Nephron (organoid): Measurements from ENCODE around the gene AK9.

Experiments
- H3K27ac Mint-ChIP-seq, 3 experiments: 2 replicates each; pipeline ENCODE4 v1.8.0; 2020; ENCODE audit warnings: mixed read lengths in 3 of 3, mild to moderate bottlenecking in 2 of 3, moderate library complexity in 1 of 3
- H3K27me3 Mint-ChIP-seq: 2 replicates; pipeline ENCODE4 v1.8.0; 2021; ENCODE audit warnings: low read depth, mild to moderate bottlenecking, moderate library complexity, mixed read lengths
- H3K36me3 Mint-ChIP-seq: 2 replicates; pipeline ENCODE4 v1.8.0; 2020; ENCODE audit warnings: low read depth, mixed read lengths
- H3K4me1 Mint-ChIP-seq: 2 replicates; pipeline ENCODE4 v1.8.0; 2020; ENCODE audit warnings: mixed read lengths
- H3K4me3 Mint-ChIP-seq, 3 experiments: 2 replicates each; pipeline ENCODE4 v1.8.0; 2020; ENCODE audit warnings: mild to moderate bottlenecking in 3 of 3, mixed read lengths in 3 of 3, moderate library complexity in 2 of 3
- H3K9me3 Mint-ChIP-seq: 2 replicates; pipeline ENCODE4 v1.8.0; 2020; ENCODE audit warnings: mixed read lengths
- TF ChIP-seq, protein P1 (sequence below), 3 experiments: fragments of 200-600 bp; sonication (generic); IDR thresholded peaks; one replicate each; pipeline ENCODE4 v1.5.0; 2021; ENCODE audit warnings: antibody characterized with exemption in 3 of 3; ENCODE audit not compliant: unreplicated experiment in 3 of 3

The AK9 gene

DNA sequence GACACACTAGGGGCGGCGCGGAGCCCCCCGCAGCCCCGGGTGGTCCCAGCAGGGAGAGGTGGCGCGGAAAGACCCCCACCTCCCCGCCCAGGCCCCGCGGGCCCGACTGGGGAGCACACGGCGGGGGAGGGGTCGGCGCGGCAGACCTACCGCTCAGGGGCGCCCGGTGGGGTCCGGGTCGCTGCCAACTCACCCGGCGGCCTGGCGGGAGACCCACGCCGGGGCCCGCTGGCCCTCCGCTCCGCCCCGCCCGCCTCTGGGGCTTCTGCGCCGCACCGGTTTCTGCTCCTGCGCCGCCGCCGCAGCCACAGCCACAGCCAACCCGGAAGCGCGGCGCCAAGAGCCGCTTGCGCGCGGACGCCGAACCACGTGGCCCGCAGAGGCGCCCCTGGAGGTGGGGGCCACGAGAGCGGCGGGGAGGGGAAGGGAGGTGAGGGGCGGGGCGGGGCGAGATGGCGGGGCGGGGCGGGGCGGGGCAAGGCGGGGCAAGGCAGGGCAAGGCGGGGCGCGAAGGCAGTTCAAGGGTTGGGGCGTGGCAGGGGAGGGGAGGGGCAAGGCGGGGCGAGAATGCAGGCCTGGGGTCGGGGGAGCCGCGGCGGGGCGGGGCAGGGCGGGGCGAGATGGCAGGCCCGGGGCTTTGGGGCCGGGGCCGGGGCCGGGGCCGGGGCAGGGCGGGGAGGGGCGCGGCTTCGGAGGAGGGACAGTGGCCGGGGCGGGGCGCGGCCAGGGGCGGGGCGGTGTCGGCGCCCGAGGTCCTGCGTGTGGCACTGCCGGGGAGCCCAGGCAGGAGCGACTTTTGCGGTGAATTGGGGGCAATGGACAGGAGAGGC lies 207.9 kb downstream of the AK9 start, which contains the start of gene ZBTB24:
Gene ZBTB24 (minus strand): TSS at position 315 of the 830 bp plus-strand sequence. CDS start 1,193 bp downstream, outside the sequence.
- peaks cover 30% of the 10 kb centered on the region for H3K36me3 Mint-ChIP-seq
- peaks cover 54% of the 10 kb centered on the region for H3K4me1 Mint-ChIP-seq
- H3K9me3 Mint-ChIP-seq = no peaks in the 10 kb centered on the region
- peak within 1 kb of the TSS; percentile 91 to 96 (median 96) for H3K4me3 Mint-ChIP-seq
- TF ChIP-seq, protein P1, sequence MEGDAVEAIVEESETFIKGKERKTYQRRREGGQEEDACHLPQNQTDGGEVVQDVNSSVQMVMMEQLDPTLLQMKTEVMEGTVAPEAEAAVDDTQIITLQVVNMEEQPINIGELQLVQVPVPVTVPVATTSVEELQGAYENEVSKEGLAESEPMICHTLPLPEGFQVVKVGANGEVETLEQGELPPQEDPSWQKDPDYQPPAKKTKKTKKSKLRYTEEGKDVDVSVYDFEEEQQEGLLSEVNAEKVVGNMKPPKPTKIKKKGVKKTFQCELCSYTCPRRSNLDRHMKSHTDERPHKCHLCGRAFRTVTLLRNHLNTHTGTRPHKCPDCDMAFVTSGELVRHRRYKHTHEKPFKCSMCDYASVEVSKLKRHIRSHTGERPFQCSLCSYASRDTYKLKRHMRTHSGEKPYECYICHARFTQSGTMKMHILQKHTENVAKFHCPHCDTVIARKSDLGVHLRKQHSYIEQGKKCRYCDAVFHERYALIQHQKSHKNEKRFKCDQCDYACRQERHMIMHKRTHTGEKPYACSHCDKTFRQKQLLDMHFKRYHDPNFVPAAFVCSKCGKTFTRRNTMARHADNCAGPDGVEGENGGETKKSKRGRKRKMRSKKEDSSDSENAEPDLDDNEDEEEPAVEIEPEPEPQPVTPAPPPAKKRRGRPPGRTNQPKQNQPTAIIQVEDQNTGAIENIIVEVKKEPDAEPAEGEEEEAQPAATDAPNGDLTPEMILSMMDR (IDR thresholded peaks at IDR 0.05; ENCODE audit: unreplicated experiment in 3 of 3) = no peak
- H3K27me3 Mint-ChIP-seq = no peaks in the 10 kb centered on the region
- peak within 1 kb of the TSS; percentile 41 to 85 (median 72) for H3K27ac Mint-ChIP-seq

DNA sequence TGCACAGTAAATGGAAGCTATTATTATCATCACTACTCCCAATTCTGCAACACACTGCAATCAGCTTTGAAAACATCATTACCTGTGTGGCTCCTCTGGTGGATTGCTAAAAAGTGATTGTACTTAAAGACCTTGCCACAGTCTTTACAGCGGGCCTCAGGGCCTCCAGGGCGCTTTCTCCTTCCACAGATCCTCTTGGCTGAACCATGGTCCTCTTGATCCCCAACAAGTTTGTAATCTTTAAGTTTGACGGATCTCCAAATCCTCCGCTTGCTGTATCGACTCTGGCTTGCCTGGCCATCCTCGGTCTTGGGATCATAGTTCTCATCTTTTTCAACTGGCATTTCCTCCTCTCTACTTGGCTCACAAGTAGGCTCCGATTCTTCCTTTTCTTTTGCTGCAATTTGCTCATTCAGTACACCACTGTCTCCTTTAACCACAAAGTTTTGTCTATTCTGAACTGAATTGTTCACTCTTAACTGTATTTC lies 210.0 kb downstream of the AK9 start:
- TF ChIP-seq, protein P1 (IDR thresholded peaks at IDR 0.05; ENCODE audit: unreplicated experiment in 3 of 3) = no peak
- H3K4me1 Mint-ChIP-seq = peaks cover 63% of the 10 kb centered on the region
- peak overlapping the region in 1 of 3 experiments; percentile 85 for H3K27ac Mint-ChIP-seq
- H3K4me3 Mint-ChIP-seq = peak overlapping the region; percentile 91 to 96 (median 96)
- H3K9me3 Mint-ChIP-seq = no peaks in the 10 kb centered on the region
- peaks cover 40% of the 10 kb centered on the region for H3K36me3 Mint-ChIP-seq
- no peaks in the 10 kb centered on the region for H3K27me3 Mint-ChIP-seq

DNA sequence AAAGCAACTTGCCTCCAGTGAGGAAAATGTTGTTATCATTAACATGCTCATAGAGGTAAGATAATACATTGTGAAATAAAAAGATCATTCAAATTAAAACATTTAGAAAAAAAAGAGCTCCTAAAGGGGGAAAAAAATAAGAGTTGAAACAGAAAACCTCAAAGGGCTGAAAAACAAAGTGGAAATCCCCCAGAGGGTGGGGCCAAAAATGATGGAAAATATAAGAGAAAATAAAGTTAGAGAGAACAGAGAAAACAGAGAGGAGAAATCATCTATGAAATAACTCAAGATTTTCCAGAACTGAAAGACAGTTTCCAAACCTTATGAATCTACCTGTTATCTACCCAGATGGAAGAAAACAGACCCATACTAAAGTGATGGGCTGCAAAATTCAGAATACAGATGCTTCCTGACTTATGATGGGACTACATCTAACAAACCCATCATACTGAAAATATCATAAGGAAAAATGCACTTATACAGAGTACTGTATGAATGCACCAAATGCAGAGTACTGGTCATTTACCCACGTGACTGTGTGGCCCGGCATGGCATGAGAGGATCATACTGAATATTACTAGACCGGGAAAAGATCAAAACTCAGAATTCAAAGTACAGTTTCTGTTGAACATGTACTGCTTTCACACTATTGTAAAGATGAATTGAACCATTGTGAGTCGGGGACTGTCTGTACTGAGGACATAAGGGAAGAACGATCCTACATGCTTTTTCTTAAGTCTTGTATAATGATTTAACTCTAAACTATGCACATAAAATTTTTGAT lies 212.0 kb downstream of the AK9 start:
- Mint-ChIP-seq H3K4me3 (peak overlapping the region; percentile 22 to 73 (median 69)), H3K9me3 (no peaks in the 10 kb centered on the region), H3K27ac (peak overlapping the region; percentile 88 to 98 (median 92)), H3K27me3 (no peaks in the 10 kb centered on the region), H3K36me3 (peaks cover 55% of the 10 kb centered on the region), H3K4me1 (peaks cover 52% of the 10 kb centered on the region)
- TF ChIP-seq, protein P1 (IDR thresholded peaks at IDR 0.05; ENCODE audit: unreplicated experiment in 3 of 3) = no peak

DNA sequence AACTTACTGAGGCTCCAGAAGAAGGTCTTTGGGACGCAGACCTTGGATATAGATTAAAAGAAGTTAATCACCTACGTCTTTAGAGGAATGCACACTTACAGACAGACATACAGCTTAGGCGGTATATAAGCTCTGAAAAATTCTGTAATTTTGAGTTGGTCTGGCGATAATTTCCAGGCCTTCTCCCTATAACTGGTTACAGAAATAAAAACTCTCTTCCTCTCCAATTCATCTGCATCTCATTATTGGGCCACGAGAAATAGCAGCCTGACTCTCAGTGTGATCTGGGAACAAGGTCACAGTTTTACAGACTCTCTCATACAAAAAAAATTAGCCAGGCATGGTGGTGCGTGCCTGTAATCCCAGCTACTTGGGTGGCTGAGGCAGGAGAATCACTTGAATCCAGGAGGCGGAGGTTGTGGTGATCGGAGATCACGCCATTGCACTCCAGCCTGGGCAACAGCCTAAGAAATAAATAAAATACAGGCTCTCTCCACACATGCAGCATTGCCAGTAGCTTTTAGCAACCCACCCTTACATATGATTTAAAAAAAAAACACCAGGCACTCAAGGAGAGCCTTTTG lies 212.7 kb downstream of the AK9 start:
- peaks cover 60% of the 10 kb centered on the region for H3K36me3 Mint-ChIP-seq
- H3K4me3 Mint-ChIP-seq = peak overlapping the region; percentile 22 to 73 (median 69)
- peak overlapping the region; percentile 88 to 98 (median 92) for H3K27ac Mint-ChIP-seq
- H3K9me3 Mint-ChIP-seq = no peaks in the 10 kb centered on the region
- peaks cover 48% of the 10 kb centered on the region for H3K4me1 Mint-ChIP-seq
- no peaks in the 10 kb centered on the region for H3K27me3 Mint-ChIP-seq
- TF ChIP-seq, protein P1 (IDR thresholded peaks at IDR 0.05; ENCODE audit: unreplicated experiment in 3 of 3) = no peak

DNA sequence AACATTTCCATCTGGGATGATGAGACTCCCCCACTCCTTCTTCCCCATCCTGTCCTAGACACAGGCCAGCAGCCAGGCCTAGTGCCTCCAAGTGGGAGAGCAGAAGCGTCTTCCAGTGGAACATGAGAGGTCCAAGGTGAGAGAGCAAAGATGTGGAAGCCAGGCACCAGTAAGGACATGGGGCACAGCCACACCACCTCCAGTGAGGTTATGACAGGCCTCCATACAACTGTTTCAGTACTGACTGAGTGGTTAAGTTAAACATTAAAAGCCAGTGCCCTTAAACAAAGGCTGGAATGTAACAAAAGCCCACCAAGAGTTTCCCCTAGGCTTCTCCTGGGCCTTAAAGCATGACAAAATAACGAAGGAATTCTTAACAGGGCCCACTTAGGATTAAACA lies 213.3 kb downstream of the AK9 start:
- Mint-ChIP-seq H3K27ac (peak overlapping the region; percentile 88 to 98 (median 92)), H3K9me3 (no peaks in the 10 kb centered on the region), H3K36me3 (peaks cover 65% of the 10 kb centered on the region), H3K4me3 (peak overlapping the region; percentile 46 to 69 (median 63)), H3K27me3 (no peaks in the 10 kb centered on the region), H3K4me1 (peaks cover 48% of the 10 kb centered on the region)
- TF ChIP-seq, protein P1 (IDR thresholded peaks at IDR 0.05; ENCODE audit: unreplicated experiment in 3 of 3) = no peak
